ENCODE data around the gene MGLL. TPM values are rescaled to one million over a fixed set of nuclear protein-coding genes. Genes with fewer than 3 reads are reported as not detected.

Gene MGLL
- total RNA-seq, 1 experiment from 2014 or later = 0.94 TPM

GRCh38 chr3:127827808-127828207 is 5.5 kb upstream of the MGLL start:
- Mint-ChIP-seq H3K27ac (no peak overlapping the region), H3K9me3 (peaks cover 29% of the 10 kb centered on the region), H3K36me3 (peaks cover 9% of the 10 kb centered on the region; the same call in 1 of the 2 replicates), H3K4me1 (peaks cover 9% of the 10 kb centered on the region), H3K27me3 (ENCODE audit: low read depth) (peaks cover 17% of the 10 kb centered on the region), H3K4me3 (no peak overlapping the region)
- ATAC-seq (no peak), DNase-seq (ENCODE audit: low spot score) (no peak)
- ChIA-PET POLR2A (no interaction called here), CTCF (no interaction called here)
- TF ChIP-seq ZNF416 (CRISPR knock-in tag; IDR thresholded peaks at IDR 0.05) (no peak), MXD4 (CRISPR knock-in tag; IDR thresholded peaks at IDR 0.05; ENCODE audit: borderline replicate concordance) (no peak), IRF1 (CRISPR knock-in tag; IDR thresholded peaks at IDR 0.05) (no peak), MYBL2 (CRISPR knock-in tag; IDR thresholded peaks at IDR 0.05) (no peak), ZNF532 (CRISPR knock-in tag; IDR thresholded peaks at IDR 0.05; ENCODE audit: borderline replicate concordance) (no peak), TCF7 (CRISPR knock-in tag; IDR thresholded peaks at IDR 0.05; ENCODE audit: low read depth) (no peak), ZNF396 (CRISPR knock-in tag; IDR thresholded peaks at IDR 0.05; ENCODE audit: borderline replicate concordance) (no peak), NFATC4 (CRISPR knock-in tag; IDR thresholded peaks at IDR 0.05) (no peak), ZNF317 (CRISPR knock-in tag; IDR thresholded peaks at IDR 0.05; ENCODE audit: borderline replicate concordance, low read depth) (no peak), ZNF121 (CRISPR knock-in tag; IDR thresholded peaks at IDR 0.05) (no peak), GABPB1 (CRISPR knock-in tag; IDR thresholded peaks at IDR 0.05) (no peak), ZNF232 (CRISPR knock-in tag; IDR thresholded peaks at IDR 0.05) (no peak), NFYB (CRISPR knock-in tag; conservative IDR thresholded peaks at IDR 0.05; ENCODE audit: low read depth) (no peak), ATF1 (CRISPR knock-in tag; IDR thresholded peaks at IDR 0.05) (no peak), RORB (CRISPR knock-in tag; IDR thresholded peaks at IDR 0.05) (no peak), ZNF423 (CRISPR knock-in tag; IDR thresholded peaks at IDR 0.05) (no peak), MLX (CRISPR knock-in tag; IDR thresholded peaks at IDR 0.05) (no peak)

- ChIA-PET CTCF (interaction anchor here (0.6 to 0.8 kb wide), 2 partner anchors 50 to 147 kb away, joined by 3 to 4 read pairs; no protein-coding TSS in a partner anchor), POLR2A (no interaction called here)
- Mint-ChIP-seq H3K9me3 (peaks cover 29% of the 10 kb centered on the region), H3K4me1 (peaks cover 18% of the 10 kb centered on the region), H3K27me3 (ENCODE audit: low read depth) (peaks cover 37% of the 10 kb centered on the region), H3K36me3 (peaks cover 9% of the 10 kb centered on the region; the same call in 1 of the 2 replicates), H3K4me3 (no peak overlapping the region), H3K27ac (no peak overlapping the region)
- ATAC-seq (no peak), DNase-seq (ENCODE audit: low spot score) (no peak)
- TF ChIP-seq ATF2 (CRISPR knock-in tag; IDR thresholded peaks at IDR 0.05; ENCODE audit: borderline replicate concordance, low read depth) (no peak), CTCF (IDR thresholded peaks at IDR 0.05) (no peak), ZNF671 (CRISPR knock-in tag; IDR thresholded peaks at IDR 0.05) (no peak), ZNF281 (CRISPR knock-in tag; IDR thresholded peaks at IDR 0.05) (no peak), TCF7 (CRISPR knock-in tag; IDR thresholded peaks at IDR 0.05; ENCODE audit: low read depth) (no peak), MLX (CRISPR knock-in tag; IDR thresholded peaks at IDR 0.05) (no peak), ZNF232 (CRISPR knock-in tag; IDR thresholded peaks at IDR 0.05) (no peak)
These were observed 3.4 kb upstream of the MGLL start for GRCh38 chr3:127825756-127826155.
